Kidney (tissue), 14 donors: ENCODE data around the gene MPPED1. TPM values are rescaled to one million over a fixed set of nuclear protein-coding genes. Genes with fewer than 3 reads are reported as not detected.

Experiments used
- DNase-seq, 5 donors: peaks; one replicate each; pipeline ENCODE4 v3.0.0-alpha.2; 2013 to 2020
- FAIRE-seq: peaks from 2 replicates; lab custom pipeline; 2012; peaks lifted over from hg19 to GRCh38; lab: Jason Lieb, UNC
- H3K27ac ChIP-seq, 2 donors: one replicate each; pipeline ENCODE4 v1.7.0; 2013; ENCODE audit warnings: low read depth in 2 of 2, low read length in 2 of 2, inconsistent platforms in 1 of 2
- H3K27me3 ChIP-seq: one replicate; pipeline ENCODE4 v1.7.1; 2013; ENCODE audit warnings: low read length, inconsistent platforms; ENCODE audit not compliant: control insufficient read depth, insufficient read depth
- H3K36me3 ChIP-seq, 3 donors: one replicate each; pipeline versions ENCODE4 v1.7.0 to v1.7.1; 2013; ENCODE audit warnings: low read length in 3 of 3, control low read depth in 1 of 3, inconsistent platforms in 1 of 3; ENCODE audit not compliant: insufficient read depth in 3 of 3, control insufficient read depth in 2 of 3
- H3K4me1 ChIP-seq, 3 donors: one replicate each; pipeline versions ENCODE4 v1.7.0 to v1.7.1; 2013; ENCODE audit warnings: low read length in 3 of 3, inconsistent platforms in 1 of 3, low read depth in 1 of 3; ENCODE audit not compliant: control insufficient read depth in 2 of 3, insufficient read depth in 2 of 3
- H3K4me3 ChIP-seq, 3 donors: one replicate each; pipeline versions ENCODE4 v1.7.0 to v1.8.1; 2013; ENCODE audit warnings: low read length in 3 of 3, control low read depth in 1 of 3, inconsistent platforms in 1 of 3
- H3K9ac ChIP-seq, 3 donors: one replicate each; pipeline versions ENCODE4 v1.7.0 to v1.7.1; 2013; ENCODE audit warnings: low read length in 3 of 3, control low read depth in 1 of 3, inconsistent platforms in 1 of 3
- H3K9me3 ChIP-seq, 3 donors: one replicate each; pipeline versions ENCODE4 v1.7.0 to v1.7.1; 2013; ENCODE audit warnings: low read length in 3 of 3, control low read depth in 1 of 3, inconsistent platforms in 1 of 3; ENCODE audit not compliant: control insufficient read depth in 2 of 3, insufficient read depth in 1 of 3
- intact Hi-C: fragments of 100-400 bp; cut with DNase I; formaldehyde crosslinking; loops from one replicate; pipeline ENCODE4 v1.11.1; 2022
- polyA plus RNA-seq: library from polyadenylated mRNA; stranded (reverse); fragments of 350-450 nt; fragmentation: Illumina TruSeq; extraction: RNeasy Lipid Tissue Mini Kit (QIAGEN cat#74804); gene quantifications from one replicate; pipeline ENCODE4 v1.2.3, GENCODE V29; 2014; ENCODE audit warnings: low read depth, low replicate concordance; ENCODE audit not compliant: insufficient read depth
- total RNA-seq: library from RNA; stranded (reverse); fragmentation: NEBNext Ultra II Directional; extraction: Animal tissue kit (Norgen Biotek cat#: 25700); gene quantifications from one replicate; pipeline ENCODE4 v1.2.1, GENCODE V29; 2021
- TF ChIP-seq, protein P1 (sequence below): IDR thresholded peaks from 3 replicates; pipeline ENCODE4 v1.5.1; 2012; ENCODE audit warnings: mild to moderate bottlenecking, moderate library complexity, borderline replicate concordance; ENCODE audit not compliant: insufficient read depth; ENCODE audit errors: extremely low read depth
- donor health status: control.
- donor health status: control.
- donor health status: control.
- donor health status: control.
- donor health status: control.
- donor health status: DM: yes; HTN: yes; CAD: no.
- donor health status: Normal renal cell carcinoma (clear cell type).

The MPPED1 gene
- total and polyA plus RNA-seq, 2 donors from 2014 or later = not detected

DNA sequence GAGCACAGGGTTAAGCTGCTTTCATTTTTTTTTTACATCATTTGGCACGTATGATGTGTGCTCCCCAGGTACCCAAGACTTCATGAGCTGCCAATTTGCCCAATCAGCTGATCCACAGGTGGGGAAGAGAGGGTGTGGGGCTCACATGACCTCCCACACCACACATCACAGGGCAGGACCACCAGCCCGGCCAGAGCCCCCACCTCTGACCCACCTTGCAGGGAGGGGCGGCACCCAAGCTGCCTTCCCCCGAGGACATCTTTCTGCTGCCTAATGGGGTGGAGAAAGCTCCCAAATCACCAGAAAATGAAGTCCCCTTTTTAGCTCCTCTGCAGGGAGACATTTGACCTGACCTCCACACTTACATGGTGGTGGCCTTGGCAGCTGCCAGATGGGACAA lies 119.8 kb downstream of the MPPED1 start:
- no peak for FAIRE-seq

GRCh38 chr22:43532301-43533155 lies 120.7 kb downstream of the MPPED1 start:
- FAIRE-seq = no peak
- H3K4me3 ChIP-seq = no peak overlapping the region
- peaks cover 0 to 2% (median 0%) of the 10 kb centered on the region in 3 donors for H3K9me3 ChIP-seq
- intact Hi-C loops = no loop called here
- H3K27ac ChIP-seq = no peak overlapping the region
- no peaks in the 10 kb centered on the region for H3K4me1 ChIP-seq
- H3K36me3 ChIP-seq = peaks cover 0 to 3% (median 0%) of the 10 kb centered on the region in 3 donors
- TF ChIP-seq, protein P1, sequence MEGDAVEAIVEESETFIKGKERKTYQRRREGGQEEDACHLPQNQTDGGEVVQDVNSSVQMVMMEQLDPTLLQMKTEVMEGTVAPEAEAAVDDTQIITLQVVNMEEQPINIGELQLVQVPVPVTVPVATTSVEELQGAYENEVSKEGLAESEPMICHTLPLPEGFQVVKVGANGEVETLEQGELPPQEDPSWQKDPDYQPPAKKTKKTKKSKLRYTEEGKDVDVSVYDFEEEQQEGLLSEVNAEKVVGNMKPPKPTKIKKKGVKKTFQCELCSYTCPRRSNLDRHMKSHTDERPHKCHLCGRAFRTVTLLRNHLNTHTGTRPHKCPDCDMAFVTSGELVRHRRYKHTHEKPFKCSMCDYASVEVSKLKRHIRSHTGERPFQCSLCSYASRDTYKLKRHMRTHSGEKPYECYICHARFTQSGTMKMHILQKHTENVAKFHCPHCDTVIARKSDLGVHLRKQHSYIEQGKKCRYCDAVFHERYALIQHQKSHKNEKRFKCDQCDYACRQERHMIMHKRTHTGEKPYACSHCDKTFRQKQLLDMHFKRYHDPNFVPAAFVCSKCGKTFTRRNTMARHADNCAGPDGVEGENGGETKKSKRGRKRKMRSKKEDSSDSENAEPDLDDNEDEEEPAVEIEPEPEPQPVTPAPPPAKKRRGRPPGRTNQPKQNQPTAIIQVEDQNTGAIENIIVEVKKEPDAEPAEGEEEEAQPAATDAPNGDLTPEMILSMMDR = no peak
- H3K9ac ChIP-seq = no peak overlapping the region
- H3K27me3 ChIP-seq = no peaks in the 10 kb centered on the region
- peak in 2 of 5 donors; percentile 13 to 24 for DNase-seq

More for the DNA sequence above, 119.8 kb downstream of the MPPED1 start:
- H3K9ac ChIP-seq = no peak overlapping the region
- no peak overlapping the region for H3K27ac ChIP-seq
- no peaks in the 10 kb centered on the region for H3K27me3 ChIP-seq
- intact Hi-C loops = no loop called here
- H3K4me1 ChIP-seq = no peaks in the 10 kb centered on the region
- peaks cover 0 to 2% (median 0%) of the 10 kb centered on the region in 3 donors for H3K9me3 ChIP-seq
- DNase-seq = peak in 2 of 5 donors; percentile 22 to 32
- H3K36me3 ChIP-seq = peaks cover 0 to 3% (median 0%) of the 10 kb centered on the region in 3 donors
- no peak overlapping the region for H3K4me3 ChIP-seq
- TF ChIP-seq, protein P1 = no peak

- Histone ChIP-seq H3K27ac (no peak overlapping the region), H3K36me3 (peaks cover 0 to 3% (median 0%) of the 10 kb centered on the region in 3 donors), H3K9ac (no peak overlapping the region), H3K4me1 (no peaks in the 10 kb centered on the region), H3K9me3 (peaks cover 0 to 2% (median 0%) of the 10 kb centered on the region in 3 donors), H3K27me3 (no peaks in the 10 kb centered on the region), H3K4me3 (no peak overlapping the region)
- TF ChIP-seq, protein P1 = no peak
- FAIRE-seq (no peak), DNase-seq (peak in 1 of 5 donors; percentile 11)
- intact Hi-C loops = no loop called here
These were observed 121.3 kb downstream of the MPPED1 start for GRCh38 chr22:43533156-43533530.
